ENCODE measurements around the gene C1orf35.

GRCh38 chr1:228066416-228066815 lies 36.7 kb downstream of the C1orf35 start:
- TF ChIP-seq CTCF (IDR thresholded peaks at IDR 0.05; ENCODE audit: low read length), result no peak
- TF ChIP-seq EZH2phosphoT487 (IDR thresholded peaks at IDR 0.05; ENCODE audit: low read length), result no peak
- TF ChIP-seq EZH2 (optimal IDR thresholded peaks at IDR 0.05; ENCODE audit: low read depth, low read length), result no peak
